GM23338 (cell line): ENCODE data around the gene AXL. TPM values are rescaled to one million over a fixed set of nuclear protein-coding genes. Genes with fewer than 3 reads are reported as not detected.
A peak's percentile ranks its signal among the peaks of the same experiment; 100 is the strongest.

Experiments
- ATAC-seq: fragments of 200-7000 bp; cut with Tn5 transposase; 3 replicates; pipeline ENCODE4 v1.9.1; 2020
- DNase-seq: peaks from one replicate; pipeline ENCODE4 v3.0.0-alpha.2; 2015; ENCODE audit warnings: low spot score
- H2AFZ ChIP-seq: fragments of 200-600 bp; sonication (generic); 2 replicates; pipeline ENCODE4 v1.8.0; 2016; ENCODE audit warnings: antibody characterized with exemption, mild to moderate bottlenecking, moderate library complexity
- H3F3A ChIP-seq: fragments of 200-600 bp; sonication (generic); replicated peaks from 2 replicates; pipeline ENCODE4 v1.8.0; 2017; ENCODE audit warnings: antibody characterized with exemption, mixed run types, low read depth
- H3K27ac ChIP-seq: fragments of 200-600 bp; sonication (generic); 2 replicates; pipeline ENCODE4 v1.6.1; 2016; ENCODE audit warnings: low read depth
- H3K27me3 ChIP-seq: fragments of 200-600 bp; sonication (generic); 2 replicates; pipeline ENCODE4 v1.8.0; 2016; ENCODE audit warnings: mild to moderate bottlenecking, mixed run types, moderate library complexity; ENCODE audit not compliant: insufficient read depth
- H3K36me3 ChIP-seq: fragments of 200-600 bp; sonication (generic); 2 replicates; pipeline ENCODE4 v1.8.0; 2016; ENCODE audit warnings: mild to moderate bottlenecking; ENCODE audit not compliant: insufficient read depth
- H3K4me1 ChIP-seq: fragments of 200-600 bp; sonication (generic); 2 replicates; pipeline ENCODE4 v1.8.0; 2016; ENCODE audit warnings: mild to moderate bottlenecking, moderate library complexity; ENCODE audit not compliant: insufficient read depth
- H3K4me2 ChIP-seq: fragments of 200-600 bp; sonication (generic); 2 replicates; pipeline ENCODE4 v1.7.1; 2017; ENCODE audit warnings: mixed run types
- H3K4me3 ChIP-seq: fragments of 200-600 bp; sonication (generic); 2 replicates; pipeline ENCODE4 v1.6.1; 2016; ENCODE audit warnings: mixed run types
- H3K79me2 ChIP-seq: fragments of 200-600 bp; sonication (generic); replicated peaks from 2 replicates; pipeline ENCODE4 v1.8.0; 2017; ENCODE audit warnings: mild to moderate bottlenecking; ENCODE audit not compliant: insufficient read depth
- H3K9me2 ChIP-seq: fragments of 200-600 bp; sonication (generic); 2 replicates; pipeline ENCODE4 v1.8.0; 2017; ENCODE audit not compliant: insufficient read depth
- H4K20me1 ChIP-seq: fragments of 200-600 bp; sonication (generic); replicated peaks from 2 replicates; pipeline ENCODE4 v1.8.0; 2017; ENCODE audit warnings: mild to moderate bottlenecking; ENCODE audit not compliant: insufficient read depth
- H3K27ac Mint-ChIP-seq: 2 replicates; pipeline ENCODE4 v1.8.0; 2020; ENCODE audit warnings: inconsistent platforms, mild to moderate bottlenecking, moderate library complexity, mixed read lengths
- H3K27me3 Mint-ChIP-seq: 3 replicates; pipeline ENCODE4 v1.8.0; 2022; ENCODE audit warnings: low read depth, mild to moderate bottlenecking, moderate library complexity, mixed read lengths, inconsistent platforms; ENCODE audit not compliant: insufficient read depth, poor library complexity
- H3K36me3 Mint-ChIP-seq: 3 replicates; pipeline ENCODE4 v1.8.0; 2021; ENCODE audit warnings: low read depth, mild to moderate bottlenecking, inconsistent platforms, moderate library complexity, mixed read lengths
- H3K4me1 Mint-ChIP-seq: 3 replicates; pipeline ENCODE4 v1.8.0; 2020; ENCODE audit warnings: mild to moderate bottlenecking, inconsistent platforms, mixed read lengths
- H3K4me3 Mint-ChIP-seq: 3 replicates; pipeline ENCODE4 v1.8.0; 2021; ENCODE audit warnings: moderate library complexity, mild to moderate bottlenecking, inconsistent platforms, mixed read lengths
- H3K9me3 Mint-ChIP-seq: 3 replicates; pipeline ENCODE4 v1.8.0; 2020; ENCODE audit warnings: moderate library complexity, mild to moderate bottlenecking, inconsistent platforms, mixed read lengths
- CTCF ChIP-seq, 2 experiments: fragments of 200-600 bp in 1 of 2; sonication (generic) in 1 of 2; conservative IDR thresholded peaks; 2 replicates each; pipeline versions ENCODE4 v1.5.1 to v1.6.1; 2016 to 2017; ENCODE audit warnings: antibody characterized with exemption in 2 of 2, low read depth in 2 of 2, mild to moderate bottlenecking in 2 of 2, moderate library complexity in 1 of 2
- EZH2 ChIP-seq: fragments of 200-600 bp; sonication (generic); IDR thresholded peaks from one replicate; pipeline ENCODE4 v1.8.0; 2017; ENCODE audit warnings: antibody characterized with exemption, mild to moderate bottlenecking, low read depth; ENCODE audit not compliant: unreplicated experiment
- EZH2phosphoT487 ChIP-seq: fragments of 200-600 bp; sonication (generic); IDR thresholded peaks from one replicate; pipeline ENCODE4 v1.8.1; 2018; ENCODE audit warnings: antibody characterized with exemption; ENCODE audit not compliant: unreplicated experiment
- JUNB ChIP-seq: IDR thresholded peaks from one replicate; pipeline ENCODE4 v1.6.1; 2016; ENCODE audit warnings: antibody characterized with exemption; ENCODE audit not compliant: unreplicated experiment
- NANOG ChIP-seq: IDR thresholded peaks from 2 replicates; pipeline ENCODE4 v1.6.1; 2016; ENCODE audit warnings: antibody characterized with exemption, borderline replicate concordance
- POLR2AphosphoS5 ChIP-seq: IDR thresholded peaks from 2 replicates; pipeline ENCODE4 v1.6.1; 2016; ENCODE audit warnings: antibody characterized with exemption, low read depth
- STAT1 ChIP-seq: IDR thresholded peaks from one replicate; pipeline ENCODE4 v1.6.1; 2016; ENCODE audit warnings: antibody characterized with exemption; ENCODE audit not compliant: unreplicated experiment
- ZNF114 ChIP-seq: fragments of 250-450 bp; sonication (Bioruptor Pico); IDR thresholded peaks from 2 replicates; pipeline ENCODE4 v1.5.0; 2020; ENCODE audit warnings: mild to moderate bottlenecking, moderate library complexity
- ZNF331 ChIP-seq: fragments of 250-450 bp; sonication (Bioruptor Pico); IDR thresholded peaks from 2 replicates; pipeline ENCODE4 v1.5.0; 2020; ENCODE audit warnings: low read depth, mild to moderate bottlenecking, moderate library complexity
- ZNF462 ChIP-seq: fragments of 250-450 bp; sonication (Bioruptor Pico); IDR thresholded peaks from 2 replicates; pipeline ENCODE4 v1.5.0; 2020; ENCODE audit warnings: mild to moderate bottlenecking, moderate library complexity
- polyA plus RNA-seq: library from polyadenylated mRNA; unstranded; fragments of >200 nt; fragmentation: Nextera tagmentation; extraction: Ambion mirVana; gene quantifications from 2 replicates; pipeline ENCODE4 v1.2.1, GENCODE V29; 2016
- total RNA-seq: library from RNA; depleted of rRNA; stranded (reverse); fragments of >200 nt; shearing (Covaris generic); gene quantifications from 2 replicates; pipeline ENCODE4 v1.2.3, GENCODE V29; 2014
- TF ChIP-seq, protein P1 (sequence below): IDR thresholded peaks from 2 replicates; pipeline ENCODE4 v1.6.1; 2016; ENCODE audit warnings: antibody characterized with exemption
- TF ChIP-seq, protein P2 (sequence below): IDR thresholded peaks from one replicate; pipeline ENCODE4 v1.6.1; 2018; ENCODE audit warnings: antibody characterized with exemption; ENCODE audit not compliant: unreplicated experiment

Gene AXL
- total and polyA plus RNA-seq, 2 experiments from 2014 or later: 9.0 to 28.4 TPM

GRCh38 chr19:41219924-41220567, 1.0 kb downstream of the AXL start:
- H3K4me3 Mint-ChIP-seq: peak overlapping the region; percentile 87
- H3K36me3 ChIP-seq: no peaks in the 10 kb centered on the region
- peaks cover 19% of the 10 kb centered on the region for H3K36me3 Mint-ChIP-seq
- H3K27ac Mint-ChIP-seq: no peak overlapping the region
- TF ChIP-seq STAT1: no peak
- no peak for TF ChIP-seq ZNF462
- no peak for TF ChIP-seq CTCF (conservative IDR thresholded peaks at IDR 0.05; ENCODE audit: low read depth in 2 of 2)
- no peak for TF ChIP-seq NANOG
- no peak for TF ChIP-seq ZNF114 (CRISPR knock-in tag)
- no peak for TF ChIP-seq POLR2AphosphoS5
- TF ChIP-seq EZH2: no peak
- no peak for TF ChIP-seq ZNF331 (CRISPR knock-in tag)
- TF ChIP-seq EZH2phosphoT487: no peak
- no peak for TF ChIP-seq JUNB
- TF ChIP-seq, protein P1, sequence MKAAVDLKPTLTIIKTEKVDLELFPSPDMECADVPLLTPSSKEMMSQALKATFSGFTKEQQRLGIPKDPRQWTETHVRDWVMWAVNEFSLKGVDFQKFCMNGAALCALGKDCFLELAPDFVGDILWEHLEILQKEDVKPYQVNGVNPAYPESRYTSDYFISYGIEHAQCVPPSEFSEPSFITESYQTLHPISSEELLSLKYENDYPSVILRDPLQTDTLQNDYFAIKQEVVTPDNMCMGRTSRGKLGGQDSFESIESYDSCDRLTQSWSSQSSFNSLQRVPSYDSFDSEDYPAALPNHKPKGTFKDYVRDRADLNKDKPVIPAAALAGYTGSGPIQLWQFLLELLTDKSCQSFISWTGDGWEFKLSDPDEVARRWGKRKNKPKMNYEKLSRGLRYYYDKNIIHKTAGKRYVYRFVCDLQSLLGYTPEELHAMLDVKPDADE: no peak
- TF ChIP-seq, protein P2, sequence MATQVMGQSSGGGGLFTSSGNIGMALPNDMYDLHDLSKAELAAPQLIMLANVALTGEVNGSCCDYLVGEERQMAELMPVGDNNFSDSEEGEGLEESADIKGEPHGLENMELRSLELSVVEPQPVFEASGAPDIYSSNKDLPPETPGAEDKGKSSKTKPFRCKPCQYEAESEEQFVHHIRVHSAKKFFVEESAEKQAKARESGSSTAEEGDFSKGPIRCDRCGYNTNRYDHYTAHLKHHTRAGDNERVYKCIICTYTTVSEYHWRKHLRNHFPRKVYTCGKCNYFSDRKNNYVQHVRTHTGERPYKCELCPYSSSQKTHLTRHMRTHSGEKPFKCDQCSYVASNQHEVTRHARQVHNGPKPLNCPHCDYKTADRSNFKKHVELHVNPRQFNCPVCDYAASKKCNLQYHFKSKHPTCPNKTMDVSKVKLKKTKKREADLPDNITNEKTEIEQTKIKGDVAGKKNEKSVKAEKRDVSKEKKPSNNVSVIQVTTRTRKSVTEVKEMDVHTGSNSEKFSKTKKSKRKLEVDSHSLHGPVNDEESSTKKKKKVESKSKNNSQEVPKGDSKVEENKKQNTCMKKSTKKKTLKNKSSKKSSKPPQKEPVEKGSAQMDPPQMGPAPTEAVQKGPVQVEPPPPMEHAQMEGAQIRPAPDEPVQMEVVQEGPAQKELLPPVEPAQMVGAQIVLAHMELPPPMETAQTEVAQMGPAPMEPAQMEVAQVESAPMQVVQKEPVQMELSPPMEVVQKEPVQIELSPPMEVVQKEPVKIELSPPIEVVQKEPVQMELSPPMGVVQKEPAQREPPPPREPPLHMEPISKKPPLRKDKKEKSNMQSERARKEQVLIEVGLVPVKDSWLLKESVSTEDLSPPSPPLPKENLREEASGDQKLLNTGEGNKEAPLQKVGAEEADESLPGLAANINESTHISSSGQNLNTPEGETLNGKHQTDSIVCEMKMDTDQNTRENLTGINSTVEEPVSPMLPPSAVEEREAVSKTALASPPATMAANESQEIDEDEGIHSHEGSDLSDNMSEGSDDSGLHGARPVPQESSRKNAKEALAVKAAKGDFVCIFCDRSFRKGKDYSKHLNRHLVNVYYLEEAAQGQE: no peak
- ATAC-seq (no peak), DNase-seq (peak; percentile 17)
- H3K27ac ChIP-seq: no peak overlapping the region
- no peaks in the 10 kb centered on the region for H3K9me2 ChIP-seq
- no peak overlapping the region for H2AFZ ChIP-seq
- no peaks in the 10 kb centered on the region; the same call in 2 of the 3 replicates for H3K9me3 Mint-ChIP-seq
- 0 out of 2 replicates have a peak, but pooled peaks cover 7% of the 10 kb centered on the region for H3F3A ChIP-seq
- peaks cover 30% of the 10 kb centered on the region for H3K4me1 ChIP-seq
- peak overlapping the region; percentile 91 for H3K4me2 ChIP-seq
- H3K4me3 ChIP-seq: peak overlapping the region; percentile 93
- H3K4me1 Mint-ChIP-seq: peaks cover 50% of the 10 kb centered on the region
- H3K79me2 ChIP-seq: peaks cover 13% of the 10 kb centered on the region; the same call in 1 of the 2 replicates
- peaks cover 10% of the 10 kb centered on the region for H3K27me3 Mint-ChIP-seq
- H4K20me1 ChIP-seq: no peaks in the 10 kb centered on the region
- H3K27me3 ChIP-seq: no peaks in the 10 kb centered on the region
